ENCODE results near the gene WHRN. TPM values are rescaled to one million over a fixed set of nuclear protein-coding genes. Genes with fewer than 3 reads are reported as not detected.

Gene WHRN
- polyA plus RNA-seq, 1 donor from 2014 or later = 2.5 TPM

GRCh38 chr9:114467226-114467750 is 38.0 kb downstream of the WHRN start:
- Histone ChIP-seq H3K4me2 (ENCODE audit: low read length) (no peak overlapping the region), H3K36me3 (ENCODE audit: insufficient read depth, low read length) (no peaks in the 10 kb centered on the region), H4K20me1 (ENCODE audit: insufficient read depth) (no peaks in the 10 kb centered on the region), H3K79me2 (replicated peaks; ENCODE audit: insufficient read depth, low read length) (no peaks in the 10 kb centered on the region), H2AFZ (ENCODE audit: low read depth, low read length) (no peak overlapping the region), H3K27ac (ENCODE audit: low read length) (no peak overlapping the region), H3F3A (ENCODE audit: insufficient read depth, low read length, poor library complexity, severe bottlenecking) (no peaks in the 10 kb centered on the region), H3K4me3 (ENCODE audit: low read length) (no peak overlapping the region), H3K9me3 (ENCODE audit: low read length) (no peaks in the 10 kb centered on the region), H3K9ac (ENCODE audit: low read length) (no peak overlapping the region), H3K27me3 (ENCODE audit: insufficient read depth, low read depth, low read length) (no peaks in the 10 kb centered on the region), H3K9me2 (ENCODE audit: insufficient read depth, low read length) (no peaks in the 10 kb centered on the region)
- TF ChIP-seq CTCF (IDR thresholded peaks at IDR 0.05; ENCODE audit: poor library complexity, severe bottlenecking) (no peak), POLR2AphosphoS5 (IDR thresholded peaks at IDR 0.05) (no peak), TAF1 (IDR thresholded peaks at IDR 0.05; ENCODE audit: low read depth) (no peak), MXI1 (conservative IDR thresholded peaks at IDR 0.05; ENCODE audit: poor library complexity, severe bottlenecking) (no peak), EZH2 (IDR thresholded peaks at IDR 0.05; ENCODE audit: borderline replicate concordance, insufficient read depth, low read length, poor library complexity, severe bottlenecking) (no peak), RAD21 (conservative IDR thresholded peaks at IDR 0.05) (no peak), SMC3 (conservative IDR thresholded peaks at IDR 0.05; ENCODE audit: poor library complexity) (no peak), EP300 (conservative IDR thresholded peaks at IDR 0.05; ENCODE audit: poor library complexity, severe bottlenecking) (no peak)
- TF ChIP-seq, protein P1, sequence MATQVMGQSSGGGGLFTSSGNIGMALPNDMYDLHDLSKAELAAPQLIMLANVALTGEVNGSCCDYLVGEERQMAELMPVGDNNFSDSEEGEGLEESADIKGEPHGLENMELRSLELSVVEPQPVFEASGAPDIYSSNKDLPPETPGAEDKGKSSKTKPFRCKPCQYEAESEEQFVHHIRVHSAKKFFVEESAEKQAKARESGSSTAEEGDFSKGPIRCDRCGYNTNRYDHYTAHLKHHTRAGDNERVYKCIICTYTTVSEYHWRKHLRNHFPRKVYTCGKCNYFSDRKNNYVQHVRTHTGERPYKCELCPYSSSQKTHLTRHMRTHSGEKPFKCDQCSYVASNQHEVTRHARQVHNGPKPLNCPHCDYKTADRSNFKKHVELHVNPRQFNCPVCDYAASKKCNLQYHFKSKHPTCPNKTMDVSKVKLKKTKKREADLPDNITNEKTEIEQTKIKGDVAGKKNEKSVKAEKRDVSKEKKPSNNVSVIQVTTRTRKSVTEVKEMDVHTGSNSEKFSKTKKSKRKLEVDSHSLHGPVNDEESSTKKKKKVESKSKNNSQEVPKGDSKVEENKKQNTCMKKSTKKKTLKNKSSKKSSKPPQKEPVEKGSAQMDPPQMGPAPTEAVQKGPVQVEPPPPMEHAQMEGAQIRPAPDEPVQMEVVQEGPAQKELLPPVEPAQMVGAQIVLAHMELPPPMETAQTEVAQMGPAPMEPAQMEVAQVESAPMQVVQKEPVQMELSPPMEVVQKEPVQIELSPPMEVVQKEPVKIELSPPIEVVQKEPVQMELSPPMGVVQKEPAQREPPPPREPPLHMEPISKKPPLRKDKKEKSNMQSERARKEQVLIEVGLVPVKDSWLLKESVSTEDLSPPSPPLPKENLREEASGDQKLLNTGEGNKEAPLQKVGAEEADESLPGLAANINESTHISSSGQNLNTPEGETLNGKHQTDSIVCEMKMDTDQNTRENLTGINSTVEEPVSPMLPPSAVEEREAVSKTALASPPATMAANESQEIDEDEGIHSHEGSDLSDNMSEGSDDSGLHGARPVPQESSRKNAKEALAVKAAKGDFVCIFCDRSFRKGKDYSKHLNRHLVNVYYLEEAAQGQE (IDR thresholded peaks at IDR 0.05; ENCODE audit: borderline replicate concordance) = no peak

GRCh38 chr9:114465906-114466900 is 39.1 kb downstream of the WHRN start:
- Histone ChIP-seq H3K9me2 (ENCODE audit: insufficient read depth, low read length) (no peaks in the 10 kb centered on the region), H3K4me3 (ENCODE audit: low read length) (no peak overlapping the region), H3K27me3 (ENCODE audit: insufficient read depth, low read depth, low read length) (no peaks in the 10 kb centered on the region), H4K20me1 (ENCODE audit: insufficient read depth) (no peaks in the 10 kb centered on the region), H3K9ac (ENCODE audit: low read length) (no peak overlapping the region), H3K9me3 (ENCODE audit: low read length) (no peaks in the 10 kb centered on the region), H2AFZ (ENCODE audit: low read depth, low read length) (no peak overlapping the region), H3F3A (ENCODE audit: insufficient read depth, low read length, poor library complexity, severe bottlenecking) (no peaks in the 10 kb centered on the region), H3K4me2 (ENCODE audit: low read length) (no peak overlapping the region), H3K27ac (ENCODE audit: low read length) (no peak overlapping the region), H3K79me2 (replicated peaks; ENCODE audit: insufficient read depth, low read length) (no peaks in the 10 kb centered on the region), H3K36me3 (ENCODE audit: insufficient read depth, low read length) (no peaks in the 10 kb centered on the region)
- TF ChIP-seq, protein P1 (IDR thresholded peaks at IDR 0.05; ENCODE audit: borderline replicate concordance) = no peak
- TF ChIP-seq EZH2 (IDR thresholded peaks at IDR 0.05; ENCODE audit: borderline replicate concordance, insufficient read depth, low read length, poor library complexity, severe bottlenecking) = no peak
- TF ChIP-seq MXI1 (conservative IDR thresholded peaks at IDR 0.05; ENCODE audit: poor library complexity, severe bottlenecking) = no peak

Measured in neural cell (in vitro differentiated cells).